WTC11 (cell line): ENCODE results near the gene HNRNPH3. TPM values are rescaled to one million over a fixed set of nuclear protein-coding genes. Genes with fewer than 3 reads are reported as not detected.
A peak's percentile ranks its signal among the peaks of the same experiment; 100 is the strongest.

Source experiments
- ATAC-seq: fragments of 200-7000 bp; cut with Tn5 transposase; 2 replicates; pipeline ENCODE4 v1.10.0; 2021; ENCODE audit warnings: mild to moderate bottlenecking, moderate library complexity
- CTCF ChIA-PET: fragments of 300-600 bp; sonication (Branson Sonifier 250); formaldehyde crosslinking; loops from one replicate; lab custom pipeline; 2021; ENCODE audit warnings: antibody characterized with exemption; lab: Charles Lee
- POLR2A ChIA-PET: fragments of 350-600 bp; sonication (Branson Sonifier 250); formaldehyde crosslinking; loops from one replicate; lab custom pipeline; 2021; ENCODE audit warnings: antibody characterized with exemption; lab: Charles Lee
- DNase-seq: peaks from one replicate; pipeline ENCODE4 v3.0.0; 2021; ENCODE audit warnings: low spot score
- H3K27ac Mint-ChIP-seq: 2 replicates; pipeline ENCODE4 v1.8.0; 2021; ENCODE audit warnings: mixed read lengths
- H3K27me3 Mint-ChIP-seq: 2 replicates; pipeline ENCODE4 v1.8.0; 2021; ENCODE audit warnings: low read depth, mild to moderate bottlenecking, moderate library complexity, mixed read lengths
- H3K36me3 Mint-ChIP-seq: 2 replicates; pipeline ENCODE4 v1.8.0; 2021; ENCODE audit warnings: mixed read lengths
- H3K4me1 Mint-ChIP-seq: 2 replicates; pipeline ENCODE4 v1.8.0; 2022; ENCODE audit warnings: mixed read lengths
- H3K4me3 Mint-ChIP-seq: 2 replicates; pipeline ENCODE4 v1.8.0; 2021; ENCODE audit warnings: mild to moderate bottlenecking, moderate library complexity, mixed read lengths
- H3K9me3 Mint-ChIP-seq: 2 replicates; pipeline ENCODE4 v1.8.0; 2021; ENCODE audit warnings: mixed read lengths
- AR ChIP-seq: fragments of 250-450 bp; sonication (Bioruptor Pico); IDR thresholded peaks from 2 replicates; pipeline ENCODE4 v1.9.0; 2021; ENCODE audit warnings: mild to moderate bottlenecking
- CBFB ChIP-seq: sonication (generic); formaldehyde crosslinking; IDR thresholded peaks from 2 replicates; pipeline ENCODE4 v1.8.1; 2022; ENCODE audit warnings: mild to moderate bottlenecking, low read depth, missing genetic modification reagents
- ELF4 ChIP-seq: sonication (generic); formaldehyde crosslinking; IDR thresholded peaks from 2 replicates; pipeline ENCODE4 v1.8.1; 2022; ENCODE audit warnings: low read depth, mild to moderate bottlenecking, moderate library complexity, missing genetic modification reagents
- FOXJ3 ChIP-seq: sonication (generic); formaldehyde crosslinking; IDR thresholded peaks from 2 replicates; pipeline ENCODE4 v1.9.0; 2021; ENCODE audit warnings: missing genetic modification reagents, mild to moderate bottlenecking, borderline replicate concordance
- FOXK1 ChIP-seq: sonication (generic); formaldehyde crosslinking; IDR thresholded peaks from 2 replicates; pipeline ENCODE4 v1.8.0; 2022; ENCODE audit warnings: mild to moderate bottlenecking, moderate library complexity, missing genetic modification reagents
- KAT7 ChIP-seq: sonication (generic); formaldehyde crosslinking; IDR thresholded peaks from 2 replicates; pipeline ENCODE4 v1.8.1; 2023; ENCODE audit warnings: missing genetic modification reagents, mild to moderate bottlenecking, borderline replicate concordance
- NR2C2 ChIP-seq: sonication (generic); formaldehyde crosslinking; IDR thresholded peaks from 2 replicates; pipeline ENCODE4 v1.8.0; 2022; ENCODE audit warnings: mild to moderate bottlenecking, missing genetic modification reagents
- NR3C1 ChIP-seq: sonication (generic); formaldehyde crosslinking; conservative IDR thresholded peaks from 2 replicates; pipeline ENCODE4 v1.8.1; 2023; ENCODE audit warnings: low read depth, mild to moderate bottlenecking, missing genetic modification reagents
- PREB ChIP-seq: sonication (generic); formaldehyde crosslinking; IDR thresholded peaks from 2 replicates; pipeline ENCODE4 v1.8.1; 2022; ENCODE audit warnings: mild to moderate bottlenecking, missing genetic modification reagents, moderate library complexity, borderline replicate concordance
- TP53 ChIP-seq: sonication (generic); formaldehyde crosslinking; IDR thresholded peaks from 2 replicates; pipeline ENCODE4 v1.8.1; 2023; ENCODE audit warnings: mild to moderate bottlenecking, missing genetic modification reagents
- ZNF138 ChIP-seq: sonication (generic); formaldehyde crosslinking; conservative IDR thresholded peaks from 2 replicates; pipeline ENCODE4 v1.8.1; 2022; ENCODE audit warnings: mild to moderate bottlenecking, moderate library complexity, missing genetic modification reagents
- ZNF219 ChIP-seq: sonication (generic); formaldehyde crosslinking; IDR thresholded peaks from 2 replicates; pipeline ENCODE4 v1.8.0; 2023; ENCODE audit warnings: missing genetic modification reagents, mild to moderate bottlenecking, borderline replicate concordance
- ZNF532 ChIP-seq: fragments of 250-450 bp; sonication (Bioruptor Pico); IDR thresholded peaks from 2 replicates; pipeline ENCODE4 v1.9.0; 2021; ENCODE audit warnings: mild to moderate bottlenecking, borderline replicate concordance
- total RNA-seq: library from RNA; stranded (reverse); gene quantifications from 3 replicates; pipeline ENCODE4 v1.2.3, GENCODE V29; 2021
- TF ChIP-seq, protein P1 (sequence below): fragments of 200-600 bp; IDR thresholded peaks from 2 replicates; pipeline ENCODE4 v1.8.0; 2022; ENCODE audit warnings: antibody characterized with exemption
- TF ChIP-seq, protein P2 (sequence below): sonication (generic); formaldehyde crosslinking; IDR thresholded peaks from 2 replicates; pipeline ENCODE4 v1.8.1; 2023; ENCODE audit warnings: mild to moderate bottlenecking, missing genetic modification reagents, moderate library complexity
- TF ChIP-seq, protein P3 (sequence below): sonication (generic); formaldehyde crosslinking; IDR thresholded peaks from 2 replicates; pipeline ENCODE4 v1.8.1; 2023; ENCODE audit warnings: mild to moderate bottlenecking, missing genetic modification reagents

Gene HNRNPH3
- total RNA-seq, 1 experiment from 2014 or later, result 223 TPM

DNA sequence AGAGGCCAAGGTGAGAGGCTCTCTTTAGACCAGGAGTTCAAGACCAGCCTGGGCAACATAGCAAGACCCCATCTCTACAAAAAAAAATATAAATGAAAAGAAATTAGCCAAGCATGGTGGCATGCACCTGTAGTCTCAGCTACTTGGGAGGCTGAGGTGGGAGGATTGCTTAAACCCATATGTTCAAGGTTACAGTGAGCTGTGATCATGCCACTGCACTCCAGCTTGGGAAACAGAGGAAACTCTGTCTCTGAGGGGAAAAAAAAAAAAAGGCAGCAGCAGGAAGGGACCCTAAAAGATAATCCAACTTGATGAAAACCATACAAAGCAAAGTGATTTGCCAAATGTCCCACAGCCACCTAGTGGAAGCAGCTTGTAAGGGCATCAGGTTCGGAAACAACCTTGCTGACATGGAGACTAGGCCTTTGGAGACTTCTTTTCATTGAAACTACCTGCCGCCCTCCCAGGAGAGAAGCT lies 16.4 kb downstream of the HNRNPH3 start:
- ChIA-PET POLR2A (interaction anchor here (1.2 kb wide), 1 partner anchor 16 kb away, joined by 11 read pairs; the partner anchor contains the start of genes HNRNPH3 and PBLD), CTCF (interaction anchor here (0.5 to 2.3 kb wide), 38 partner anchors 9 to 1041 kb away, joined by 3 to 19 read pairs (median 4); partner anchors contain the start of genes DNA2, HNRNPH3, PBLD and RUFY2)
- TF ChIP-seq, protein P1, sequence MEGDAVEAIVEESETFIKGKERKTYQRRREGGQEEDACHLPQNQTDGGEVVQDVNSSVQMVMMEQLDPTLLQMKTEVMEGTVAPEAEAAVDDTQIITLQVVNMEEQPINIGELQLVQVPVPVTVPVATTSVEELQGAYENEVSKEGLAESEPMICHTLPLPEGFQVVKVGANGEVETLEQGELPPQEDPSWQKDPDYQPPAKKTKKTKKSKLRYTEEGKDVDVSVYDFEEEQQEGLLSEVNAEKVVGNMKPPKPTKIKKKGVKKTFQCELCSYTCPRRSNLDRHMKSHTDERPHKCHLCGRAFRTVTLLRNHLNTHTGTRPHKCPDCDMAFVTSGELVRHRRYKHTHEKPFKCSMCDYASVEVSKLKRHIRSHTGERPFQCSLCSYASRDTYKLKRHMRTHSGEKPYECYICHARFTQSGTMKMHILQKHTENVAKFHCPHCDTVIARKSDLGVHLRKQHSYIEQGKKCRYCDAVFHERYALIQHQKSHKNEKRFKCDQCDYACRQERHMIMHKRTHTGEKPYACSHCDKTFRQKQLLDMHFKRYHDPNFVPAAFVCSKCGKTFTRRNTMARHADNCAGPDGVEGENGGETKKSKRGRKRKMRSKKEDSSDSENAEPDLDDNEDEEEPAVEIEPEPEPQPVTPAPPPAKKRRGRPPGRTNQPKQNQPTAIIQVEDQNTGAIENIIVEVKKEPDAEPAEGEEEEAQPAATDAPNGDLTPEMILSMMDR, result peak; percentile 88
- no peak for TF ChIP-seq PREB (CRISPR knock-in tag)
- no peak for TF ChIP-seq CBFB
- peak overlapping the region; percentile 95 for H3K27ac Mint-ChIP-seq
- DNase-seq (peak; percentile 57), ATAC-seq (peak; percentile 89)
- peaks cover 23% of the 10 kb centered on the region for H3K36me3 Mint-ChIP-seq
- H3K4me3 Mint-ChIP-seq, result no peak overlapping the region
- no peaks in the 10 kb centered on the region for H3K9me3 Mint-ChIP-seq
- no peaks in the 10 kb centered on the region for H3K4me1 Mint-ChIP-seq
- H3K27me3 Mint-ChIP-seq, result no peaks in the 10 kb centered on the region

DNA sequence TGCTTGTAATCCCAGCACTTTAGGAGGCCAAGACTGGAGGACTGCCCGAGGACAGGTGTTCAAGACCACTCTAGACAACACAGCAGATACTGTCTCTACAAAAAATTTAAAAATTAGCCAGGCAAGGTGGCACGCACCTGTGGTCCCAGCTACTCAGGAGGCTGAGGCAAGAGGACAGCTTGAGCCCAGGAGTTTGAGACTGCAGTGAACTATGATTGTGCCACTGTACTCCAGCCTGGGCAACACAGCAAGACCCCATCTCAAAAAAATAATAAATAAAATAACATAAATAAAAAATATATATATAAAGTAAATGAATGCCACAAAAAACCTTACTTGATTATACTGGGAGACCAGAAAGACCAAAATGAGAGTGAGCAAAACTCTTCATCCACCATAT lies 21.7 kb downstream of the HNRNPH3 start:
- POLR2A ChIA-PET, result interaction anchor here (0.6 kb wide), 1 partner anchor 21 kb away, joined by 3 read pairs; the partner anchor contains the start of genes HNRNPH3 and PBLD
- Mint-ChIP-seq H3K36me3 (peaks cover 23% of the 10 kb centered on the region), H3K4me1 (no peaks in the 10 kb centered on the region), H3K27me3 (no peaks in the 10 kb centered on the region), H3K9me3 (no peaks in the 10 kb centered on the region), H3K27ac (no peak overlapping the region), H3K4me3 (no peak overlapping the region)
- DNase-seq (no peak), ATAC-seq (no peak)
- TF ChIP-seq AR (CRISPR knock-in tag) (no peak), ZNF219 (CRISPR knock-in tag) (no peak), FOXK1 (no peak), NR2C2 (CRISPR knock-in tag) (no peak), NR3C1 (CRISPR knock-in tag) (no peak), KAT7 (CRISPR knock-in tag) (no peak), ELF4 (CRISPR knock-in tag) (no peak)
- TF ChIP-seq, protein P1, result no peak
- TF ChIP-seq, all 79 proteins: peak for 0
- CTCF ChIA-PET, result no interaction called here

DNA sequence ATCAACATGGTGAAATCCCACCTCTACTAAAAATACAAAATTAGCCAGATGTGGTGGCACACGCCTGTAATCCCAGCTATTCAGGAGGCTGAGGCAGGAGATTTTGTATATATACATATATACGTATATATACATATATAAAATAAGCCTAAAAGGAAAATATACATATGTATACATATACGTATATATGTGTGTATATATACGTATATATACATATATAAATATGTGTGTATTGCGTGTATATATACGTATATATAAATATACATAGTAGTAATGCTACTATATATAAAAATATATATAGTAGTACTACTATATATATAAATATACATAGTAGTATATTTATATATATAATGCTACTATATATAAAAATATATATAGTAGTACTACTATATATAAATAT lies 27.3 kb downstream of the HNRNPH3 start:
- no peaks in the 10 kb centered on the region for H3K4me1 Mint-ChIP-seq
- no peak for ATAC-seq
- H3K36me3 Mint-ChIP-seq, result peaks cover 6% of the 10 kb centered on the region
- H3K9me3 Mint-ChIP-seq, result no peaks in the 10 kb centered on the region
- no peak overlapping the region for H3K27ac Mint-ChIP-seq
- POLR2A ChIA-PET, result no interaction called here
- no peak for DNase-seq
- H3K27me3 Mint-ChIP-seq, result no peaks in the 10 kb centered on the region
- CTCF ChIA-PET, result interaction anchor here (1.0 kb wide), 1 partner anchor 48 kb away, joined by 3 read pairs; the partner anchor contains the start of gene RUFY2
- no peak overlapping the region for H3K4me3 Mint-ChIP-seq
- TF ChIP-seq, protein P2, sequence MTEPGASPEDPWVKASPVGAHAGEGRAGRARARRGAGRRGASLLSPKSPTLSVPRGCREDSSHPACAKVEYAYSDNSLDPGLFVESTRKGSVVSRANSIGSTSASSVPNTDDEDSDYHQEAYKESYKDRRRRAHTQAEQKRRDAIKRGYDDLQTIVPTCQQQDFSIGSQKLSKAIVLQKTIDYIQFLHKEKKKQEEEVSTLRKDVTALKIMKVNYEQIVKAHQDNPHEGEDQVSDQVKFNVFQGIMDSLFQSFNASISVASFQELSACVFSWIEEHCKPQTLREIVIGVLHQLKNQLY (CRISPR knock-in tag), result no peak
- TF ChIP-seq TP53 (CRISPR knock-in tag), result no peak
- TF ChIP-seq, protein P3, sequence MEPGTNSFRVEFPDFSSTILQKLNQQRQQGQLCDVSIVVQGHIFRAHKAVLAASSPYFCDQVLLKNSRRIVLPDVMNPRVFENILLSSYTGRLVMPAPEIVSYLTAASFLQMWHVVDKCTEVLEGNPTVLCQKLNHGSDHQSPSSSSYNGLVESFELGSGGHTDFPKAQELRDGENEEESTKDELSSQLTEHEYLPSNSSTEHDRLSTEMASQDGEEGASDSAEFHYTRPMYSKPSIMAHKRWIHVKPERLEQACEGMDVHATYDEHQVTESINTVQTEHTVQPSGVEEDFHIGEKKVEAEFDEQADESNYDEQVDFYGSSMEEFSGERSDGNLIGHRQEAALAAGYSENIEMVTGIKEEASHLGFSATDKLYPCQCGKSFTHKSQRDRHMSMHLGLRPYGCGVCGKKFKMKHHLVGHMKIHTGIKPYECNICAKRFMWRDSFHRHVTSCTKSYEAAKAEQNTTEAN, result no peak
- TF ChIP-seq FOXJ3 (CRISPR knock-in tag), result no peak
- TF ChIP-seq ZNF532 (CRISPR knock-in tag), result no peak
- no peak for TF ChIP-seq ZNF138
